Neural progenitor cell (in vitro differentiated cells): ENCODE data around the gene ERBB3. TPM values are rescaled to one million over a fixed set of nuclear protein-coding genes. Genes with fewer than 3 reads are reported as not detected.
A peak's percentile ranks its signal among the peaks of the same experiment; 100 is the strongest.

Experiments used
- DNase-seq: peaks from one replicate; pipeline ENCODE4 v3.0.0-alpha.2; 2016; ENCODE audit warnings: low spot score
- H2AFZ ChIP-seq: fragments of 200-600 bp; sonication (generic); replicated peaks from 2 replicates; pipeline ENCODE4 v1.6.1; 2016; ENCODE audit warnings: antibody characterized with exemption
- H3F3A ChIP-seq: fragments of 200-600 bp; sonication (generic); 2 replicates; pipeline ENCODE4 v1.6.1; 2016; ENCODE audit warnings: antibody characterized with exemption, low read depth
- H3K27ac ChIP-seq: fragments of 200-600 bp; sonication (generic); 2 replicates; pipeline ENCODE4 v1.5.1; 2016; ENCODE audit warnings: mild to moderate bottlenecking
- H3K27me3 ChIP-seq: fragments of 200-600 bp; sonication (generic); 2 replicates; pipeline ENCODE4 v1.6.1; 2016; ENCODE audit warnings: mild to moderate bottlenecking, moderate library complexity
- H3K36me3 ChIP-seq: fragments of 200-600 bp; sonication (generic); 2 replicates; pipeline ENCODE4 v1.5.1; 2016
- H3K4me1 ChIP-seq: fragments of 200-600 bp; sonication (generic); 2 replicates; pipeline ENCODE4 v1.6.1; 2016; ENCODE audit warnings: mixed run types
- H3K4me2 ChIP-seq: fragments of 200-600 bp; sonication (generic); 2 replicates; pipeline ENCODE4 v1.6.1; 2016
- H3K4me3 ChIP-seq: fragments of 200-600 bp; sonication (generic); 2 replicates; pipeline ENCODE4 v1.5.1; 2016
- H3K79me2 ChIP-seq: fragments of 200-600 bp; sonication (generic); 2 replicates; pipeline ENCODE4 v1.6.1; 2016; ENCODE audit warnings: low read depth
- H3K9ac ChIP-seq: fragments of 200-600 bp; sonication (generic); 2 replicates; pipeline ENCODE4 v1.6.1; 2016
- H3K9me3 ChIP-seq: fragments of 200-600 bp; sonication (generic); 2 replicates; pipeline ENCODE4 v1.5.1; 2016; ENCODE audit warnings: low read depth
- H4K20me1 ChIP-seq: fragments of 200-600 bp; sonication (generic); 2 replicates; pipeline ENCODE4 v1.6.1; 2016; ENCODE audit warnings: low read depth
- H3K27ac Mint-ChIP-seq: 3 replicates; pipeline ENCODE4 v1.8.0; 2021; ENCODE audit warnings: mixed read lengths
- H3K27me3 Mint-ChIP-seq: 2 replicates; pipeline ENCODE4 v1.8.0; 2022; ENCODE audit warnings: low read depth, mild to moderate bottlenecking, inconsistent platforms, moderate library complexity, mixed read lengths; ENCODE audit not compliant: insufficient read depth
- H3K36me3 Mint-ChIP-seq: 3 replicates; pipeline ENCODE4 v1.8.0; 2021; ENCODE audit warnings: mixed read lengths
- H3K4me1 Mint-ChIP-seq: 3 replicates; pipeline ENCODE4 v1.8.0; 2021; ENCODE audit warnings: mixed read lengths
- H3K4me3 Mint-ChIP-seq: 3 replicates; pipeline ENCODE4 v1.8.0; 2021; ENCODE audit warnings: mild to moderate bottlenecking, moderate library complexity, mixed read lengths
- H3K9me3 Mint-ChIP-seq: 3 replicates; pipeline ENCODE4 v1.8.0; 2020; ENCODE audit warnings: mixed read lengths
- CTCF ChIP-seq: fragments of 200-600 bp; sonication (generic); IDR thresholded peaks from 2 replicates; pipeline ENCODE4 v1.5.1; 2017; ENCODE audit warnings: antibody characterized with exemption, mild to moderate bottlenecking
- EZH2 ChIP-seq: fragments of 200-600 bp; sonication (generic); IDR thresholded peaks from 2 replicates; pipeline ENCODE4 v1.6.1; 2017; ENCODE audit warnings: antibody characterized with exemption, mild to moderate bottlenecking, moderate library complexity
- EZH2phosphoT487 ChIP-seq: fragments of 200-600 bp; sonication (generic); IDR thresholded peaks from 2 replicates; pipeline ENCODE4 v1.6.1; 2017; ENCODE audit warnings: antibody characterized with exemption
- total RNA-seq: library from RNA; depleted of rRNA; stranded (reverse); fragments of >200 nt; gene quantifications from 2 replicates; pipeline ENCODE4 v1.2.3, GENCODE V29; 2015; ENCODE audit warnings: low replicate concordance

The ERBB3 gene
- total RNA-seq, 1 donor from 2014 or later = 8.8 TPM

DNA sequence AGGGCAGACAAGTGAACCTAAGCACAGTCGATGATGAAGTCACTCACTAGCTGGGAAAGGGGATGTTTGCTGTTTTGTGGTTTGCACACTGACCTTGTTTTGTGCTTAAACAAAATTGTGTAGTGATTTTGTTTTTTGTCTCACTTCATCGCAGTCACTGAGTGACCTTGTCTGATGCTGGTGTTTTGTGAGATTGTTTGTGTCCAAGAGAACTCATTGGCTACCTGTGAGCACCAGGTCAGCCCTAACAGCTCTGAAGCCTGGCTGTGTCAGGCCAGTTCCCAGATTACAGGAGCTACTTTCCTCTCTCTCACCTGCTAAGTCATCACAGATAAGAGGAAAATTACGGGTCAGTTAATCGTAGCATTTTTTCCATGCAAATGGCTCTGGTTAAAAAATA, 44.2 kb downstream of the ERBB3 start:
- DNase-seq = no peak
- Histone ChIP-seq H3K9ac (no peak overlapping the region), H3K36me3 (no peaks in the 10 kb centered on the region), H3F3A (peaks cover 46% of the 10 kb centered on the region), H3K27ac (no peak overlapping the region), H3K79me2 (peaks cover 14% of the 10 kb centered on the region), H3K4me2 (no peak overlapping the region), H4K20me1 (peaks cover 10% of the 10 kb centered on the region), H2AFZ (no peak overlapping the region), H3K9me3 (no peaks in the 10 kb centered on the region), H3K4me1 (peaks cover 18% of the 10 kb centered on the region), H3K27me3 (no peaks in the 10 kb centered on the region), H3K4me3 (no peak overlapping the region)
- Mint-ChIP-seq H3K4me1 (peaks cover 32% of the 10 kb centered on the region), H3K27me3 (peaks cover 10% of the 10 kb centered on the region), H3K4me3 (no peak overlapping the region), H3K36me3 (peaks cover 8% of the 10 kb centered on the region), H3K27ac (no peak overlapping the region), H3K9me3 (no peaks in the 10 kb centered on the region)
- TF ChIP-seq EZH2 = no peak
- no peak for TF ChIP-seq CTCF
- TF ChIP-seq EZH2phosphoT487 = no peak

DNA sequence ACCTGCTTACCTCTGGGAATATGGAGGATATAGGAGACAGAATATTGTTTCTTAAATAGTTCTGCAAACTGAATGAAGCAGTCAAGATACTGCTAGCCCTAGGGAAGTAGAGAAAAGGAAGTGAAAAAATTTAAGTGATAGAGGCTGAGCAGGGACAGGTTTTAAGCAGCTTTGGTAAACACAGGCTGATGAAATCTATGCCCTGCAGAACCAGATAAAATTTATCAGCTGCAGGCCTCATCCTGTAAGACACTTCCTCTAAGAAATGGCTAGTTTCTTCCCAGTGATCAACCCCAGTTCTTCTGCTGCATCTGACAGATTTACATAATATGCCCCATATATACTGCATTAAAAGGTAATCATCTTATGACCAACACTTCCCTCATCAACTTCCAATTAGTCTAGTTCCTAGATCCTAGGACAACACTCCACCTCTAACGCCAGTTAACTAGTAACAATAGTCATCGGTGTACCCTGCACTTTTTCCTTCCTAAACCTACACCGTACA, 46.8 kb downstream of the ERBB3 start:
- H3K9me3 Mint-ChIP-seq = no peaks in the 10 kb centered on the region
- H2AFZ ChIP-seq = no peak overlapping the region
- H4K20me1 ChIP-seq = peaks cover 16% of the 10 kb centered on the region
- H3K27me3 ChIP-seq = no peaks in the 10 kb centered on the region
- TF ChIP-seq EZH2phosphoT487 = no peak
- peaks cover 33% of the 10 kb centered on the region for H3K79me2 ChIP-seq
- peaks cover 36% of the 10 kb centered on the region for H3F3A ChIP-seq
- H3K27ac Mint-ChIP-seq = no peak overlapping the region
- peaks cover 18% of the 10 kb centered on the region for H3K4me1 ChIP-seq
- peaks cover 35% of the 10 kb centered on the region for H3K4me1 Mint-ChIP-seq
- H3K4me3 ChIP-seq = peak overlapping the region; percentile 51
- H3K4me2 ChIP-seq = peak overlapping the region; percentile 79
- H3K27me3 Mint-ChIP-seq = peaks cover 9% of the 10 kb centered on the region
- H3K36me3 ChIP-seq = no peaks in the 10 kb centered on the region
- peak overlapping the region; percentile 95 for H3K27ac ChIP-seq
- no peaks in the 10 kb centered on the region for H3K9me3 ChIP-seq
- H3K36me3 Mint-ChIP-seq = peaks cover 18% of the 10 kb centered on the region
- H3K4me3 Mint-ChIP-seq = peak overlapping the region; percentile 99
- no peak for DNase-seq
- peak overlapping the region; percentile 25 for H3K9ac ChIP-seq

DNA sequence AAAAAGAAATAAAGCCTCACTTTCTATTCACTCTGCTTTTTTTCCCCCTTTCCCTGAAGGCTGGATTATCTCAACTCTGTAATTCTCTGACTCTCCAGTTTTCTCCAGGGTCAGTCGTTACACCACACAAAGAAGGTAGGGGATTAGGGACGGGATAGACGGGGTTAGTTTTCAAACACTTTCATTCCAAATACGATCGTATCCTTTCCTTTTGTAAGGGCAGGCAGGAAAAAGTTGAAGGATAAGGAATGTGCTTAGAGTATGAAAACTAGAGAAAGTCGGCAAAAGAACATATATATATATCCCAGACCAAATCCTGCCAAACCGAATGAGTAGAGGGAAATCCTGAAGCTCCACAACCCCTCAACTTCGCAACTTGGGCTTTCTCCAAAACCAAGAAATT, 47.5 kb downstream of the ERBB3 start:
- H2AFZ ChIP-seq = no peak overlapping the region
- peaks cover 36% of the 10 kb centered on the region for H3F3A ChIP-seq
- Mint-ChIP-seq H3K27me3 (peaks cover 9% of the 10 kb centered on the region), H3K36me3 (peaks cover 25% of the 10 kb centered on the region), H3K9me3 (no peaks in the 10 kb centered on the region), H3K4me3 (peak overlapping the region; percentile 99), H3K4me1 (peaks cover 35% of the 10 kb centered on the region), H3K27ac (peak overlapping the region; percentile 84)
- peaks cover 33% of the 10 kb centered on the region for H3K79me2 ChIP-seq
- peaks cover 18% of the 10 kb centered on the region for H3K4me1 ChIP-seq
- H3K27me3 ChIP-seq = no peaks in the 10 kb centered on the region
- peaks cover 16% of the 10 kb centered on the region for H4K20me1 ChIP-seq
- peak overlapping the region; percentile 95 for H3K27ac ChIP-seq
- H3K36me3 ChIP-seq = no peaks in the 10 kb centered on the region
- H3K9ac ChIP-seq = peak overlapping the region; percentile 25
- no peak for TF ChIP-seq EZH2phosphoT487
- TF ChIP-seq EZH2 = no peak
- no peak for TF ChIP-seq CTCF
- DNase-seq = no peak
- H3K9me3 ChIP-seq = no peaks in the 10 kb centered on the region
- peak overlapping the region; percentile 79 for H3K4me2 ChIP-seq
- H3K4me3 ChIP-seq = peak overlapping the region; percentile 51

DNA sequence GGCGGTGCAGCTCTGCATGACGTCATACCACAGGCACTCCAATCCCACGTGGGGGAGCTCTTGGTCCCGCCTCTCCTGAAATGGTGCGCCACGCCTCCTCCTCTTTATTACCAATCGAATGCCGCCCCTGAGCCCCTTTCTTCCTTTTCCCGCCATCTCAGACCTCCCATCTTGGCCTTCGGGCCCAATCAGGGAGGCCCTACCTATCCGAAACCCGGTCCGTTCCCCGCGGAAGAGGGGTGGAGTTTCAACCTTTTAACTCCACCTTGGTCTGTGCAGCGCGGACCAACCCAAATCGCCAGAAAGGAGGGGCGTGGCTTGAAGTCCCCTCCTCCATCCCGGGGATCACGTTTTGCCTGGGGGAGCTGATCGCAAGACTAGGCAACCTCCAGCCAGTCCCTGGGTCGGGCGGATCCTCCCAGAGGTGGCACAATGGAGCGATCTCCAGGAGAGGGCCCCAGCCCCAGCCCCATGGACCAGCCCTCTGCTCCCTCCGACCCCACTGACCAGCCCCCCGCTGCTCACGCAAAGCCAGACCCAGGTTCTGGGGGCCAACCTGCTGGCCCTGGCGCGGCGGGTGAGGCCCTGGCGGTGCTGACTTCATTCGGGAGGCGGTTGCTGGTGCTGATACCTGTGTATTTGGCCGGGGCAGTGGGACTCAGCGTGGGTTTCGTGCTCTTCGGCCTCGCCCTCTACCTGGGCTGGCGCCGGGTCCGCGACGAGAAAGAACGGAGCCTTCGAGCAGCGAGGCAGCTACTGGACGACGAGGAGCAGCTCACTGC, 48.1 kb downstream of the ERBB3 start, which contains the start of gene ESYT1:
TSS of gene ESYT1 (plus strand) at position 380 of the 782 bp plus-strand sequence. CDS start at position 433, 53 bp downstream.
- Histone ChIP-seq H3K9me3 (no peaks in the 10 kb centered on the region), H3K27ac (peak within 1 kb of the TSS; percentile 95), H3K79me2 (peaks cover 33% of the 10 kb centered on the region), H3F3A (peaks cover 36% of the 10 kb centered on the region), H4K20me1 (peaks cover 16% of the 10 kb centered on the region), H3K36me3 (no peaks in the 10 kb centered on the region), H3K4me1 (peaks cover 18% of the 10 kb centered on the region), H3K27me3 (no peaks in the 10 kb centered on the region), H3K9ac (peak within 1 kb of the TSS; percentile 67), H3K4me2 (peak within 1 kb of the TSS; percentile 96), H3K4me3 (peak within 1 kb of the TSS; percentile 88), H2AFZ (peak within 1 kb of the TSS; percentile 31)
- peaks cover 35% of the 10 kb centered on the region for H3K4me1 Mint-ChIP-seq
- peak; percentile 100 for DNase-seq
- peak within 1 kb of the TSS; percentile 98 for H3K27ac Mint-ChIP-seq
- peak within 1 kb of the TSS; percentile 99 for H3K4me3 Mint-ChIP-seq
- no peak for TF ChIP-seq EZH2phosphoT487
- peak; percentile 11 for TF ChIP-seq CTCF
- peaks cover 10% of the 10 kb centered on the region for H3K27me3 Mint-ChIP-seq
- H3K9me3 Mint-ChIP-seq = no peaks in the 10 kb centered on the region
- peaks cover 27% of the 10 kb centered on the region for H3K36me3 Mint-ChIP-seq
